HuH-7.5 (cell line): Measurements from ENCODE around the gene PTPN6.

ENCODE experiments used
- DNase-seq: peaks from one replicate; pipeline ENCODE4 v3.0.0; 2011; ENCODE audit warnings: low spot score

PTPN6 gene

DNA sequence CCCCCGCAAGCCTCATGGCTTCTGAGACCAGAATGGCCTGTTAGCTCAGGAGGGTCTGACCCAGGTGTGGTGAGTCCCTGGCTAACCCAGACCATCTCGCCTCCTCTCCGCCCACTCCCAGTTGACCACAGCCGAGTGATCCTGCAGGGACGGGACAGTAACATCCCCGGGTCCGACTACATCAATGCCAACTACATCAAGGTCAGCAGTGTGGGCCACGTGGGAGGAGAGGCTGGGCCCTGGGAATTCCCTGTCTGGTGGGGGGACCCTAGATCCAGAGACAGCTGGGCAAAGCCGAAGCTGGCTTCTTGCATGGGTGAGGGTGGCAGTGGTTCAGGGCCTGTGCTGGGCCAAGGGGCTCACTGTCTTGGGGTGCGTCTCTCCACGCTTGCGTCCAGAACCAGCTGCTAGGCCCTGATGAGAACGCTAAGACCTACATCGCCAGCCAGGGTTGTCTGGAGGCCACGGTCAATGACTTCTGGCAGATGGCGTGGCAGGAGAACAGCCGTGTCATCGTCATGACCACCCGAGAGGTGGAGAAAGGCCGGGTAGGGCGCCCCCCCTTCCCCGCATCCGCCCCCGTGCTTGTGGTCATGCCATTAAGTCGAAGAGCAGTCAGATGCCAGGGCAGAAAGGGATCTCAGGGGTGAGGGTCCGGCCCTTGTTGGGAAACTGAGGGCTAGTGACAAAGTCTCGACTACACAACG, 5.0 kb downstream of the PTPN6 start:
- DNase-seq = no peak

DNA sequence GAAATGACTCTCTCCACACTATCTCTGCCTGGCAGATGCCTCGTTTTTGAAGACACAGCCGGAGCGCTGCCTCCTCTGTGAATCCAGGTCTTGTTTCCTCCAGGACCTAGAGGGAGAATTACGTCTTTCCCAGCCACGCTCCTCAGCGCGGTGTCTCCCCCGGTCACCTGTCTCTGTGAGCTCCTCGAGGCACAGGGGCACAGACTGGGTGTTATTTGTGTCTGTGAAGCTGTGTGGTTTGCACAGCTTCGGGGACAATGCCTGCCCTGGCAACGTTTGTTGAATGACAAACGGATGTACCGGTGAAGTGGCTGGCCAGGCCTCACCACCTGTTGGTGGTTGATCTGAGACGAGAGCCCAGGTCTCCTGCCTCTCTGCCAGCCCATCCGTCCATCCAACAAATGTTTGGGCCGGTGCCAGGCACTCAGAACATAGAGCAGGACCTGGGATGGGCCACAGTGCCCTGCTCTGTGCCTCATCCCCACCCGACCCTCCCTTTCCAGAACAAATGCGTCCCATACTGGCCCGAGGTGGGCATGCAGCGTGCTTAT, 6.1 kb downstream of the PTPN6 start:
- DNase-seq = no peak

DNA sequence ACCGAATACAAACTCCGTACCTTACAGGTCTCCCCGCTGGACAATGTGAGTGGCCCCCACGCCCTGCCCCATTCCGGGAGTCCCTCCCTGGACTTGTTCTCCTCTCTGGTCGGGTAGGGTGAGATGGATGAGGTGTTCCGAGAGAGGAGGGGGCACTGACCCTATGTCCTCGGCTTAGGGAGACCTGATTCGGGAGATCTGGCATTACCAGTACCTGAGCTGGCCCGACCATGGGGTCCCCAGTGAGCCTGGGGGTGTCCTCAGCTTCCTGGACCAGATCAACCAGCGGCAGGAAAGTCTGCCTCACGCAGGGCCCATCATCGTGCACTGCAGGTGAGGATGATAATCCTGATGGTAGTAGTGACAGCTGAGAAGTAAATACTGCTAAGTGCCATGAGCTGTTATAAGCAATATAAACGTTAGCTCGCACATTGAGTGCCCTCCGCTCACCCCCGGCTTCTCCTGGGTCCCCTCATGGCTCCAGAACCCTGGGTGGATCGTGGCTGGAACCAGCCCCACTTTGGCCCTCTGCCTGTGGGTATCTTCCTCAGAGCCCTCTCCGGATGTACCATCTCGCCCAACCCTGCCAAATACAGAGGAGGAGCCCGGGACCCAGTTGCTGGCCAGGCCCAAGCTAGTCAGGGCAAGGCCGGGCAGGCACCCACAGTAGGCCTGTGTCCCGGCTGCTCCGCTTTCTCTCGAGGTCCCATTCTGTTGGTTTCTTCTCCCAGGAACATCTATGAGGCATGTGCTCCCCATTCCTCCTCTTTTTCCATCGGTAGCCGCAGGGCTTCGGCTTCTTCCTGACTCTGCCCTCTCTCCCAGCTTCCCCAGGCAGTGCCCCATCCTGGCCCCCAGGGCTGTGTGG, 6.8 kb downstream of the PTPN6 start:
- no peak for DNase-seq

DNA sequence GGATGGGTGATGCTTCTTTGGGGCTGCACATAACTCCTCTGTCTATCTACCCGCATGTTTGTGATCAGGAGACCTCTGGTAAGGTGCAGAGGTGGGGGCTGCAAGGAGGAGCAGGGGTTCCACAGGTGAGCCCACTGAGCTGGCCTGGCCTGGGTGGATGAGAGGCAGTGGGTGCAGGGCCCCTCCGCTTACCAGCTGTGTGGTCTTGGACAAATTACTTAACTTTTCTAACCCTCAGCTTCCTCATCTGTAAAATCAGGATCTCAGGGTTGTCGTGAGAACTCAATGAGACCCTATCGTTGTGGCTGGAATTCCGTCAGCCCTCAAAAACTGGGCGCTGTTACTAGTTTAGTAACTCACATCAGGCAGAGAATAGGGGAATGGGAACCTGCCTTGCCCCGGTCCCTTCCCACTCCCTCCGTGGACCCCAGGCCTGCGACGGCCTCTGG, 7.5 kb downstream of the PTPN6 start:
- no peak for DNase-seq

DNA sequence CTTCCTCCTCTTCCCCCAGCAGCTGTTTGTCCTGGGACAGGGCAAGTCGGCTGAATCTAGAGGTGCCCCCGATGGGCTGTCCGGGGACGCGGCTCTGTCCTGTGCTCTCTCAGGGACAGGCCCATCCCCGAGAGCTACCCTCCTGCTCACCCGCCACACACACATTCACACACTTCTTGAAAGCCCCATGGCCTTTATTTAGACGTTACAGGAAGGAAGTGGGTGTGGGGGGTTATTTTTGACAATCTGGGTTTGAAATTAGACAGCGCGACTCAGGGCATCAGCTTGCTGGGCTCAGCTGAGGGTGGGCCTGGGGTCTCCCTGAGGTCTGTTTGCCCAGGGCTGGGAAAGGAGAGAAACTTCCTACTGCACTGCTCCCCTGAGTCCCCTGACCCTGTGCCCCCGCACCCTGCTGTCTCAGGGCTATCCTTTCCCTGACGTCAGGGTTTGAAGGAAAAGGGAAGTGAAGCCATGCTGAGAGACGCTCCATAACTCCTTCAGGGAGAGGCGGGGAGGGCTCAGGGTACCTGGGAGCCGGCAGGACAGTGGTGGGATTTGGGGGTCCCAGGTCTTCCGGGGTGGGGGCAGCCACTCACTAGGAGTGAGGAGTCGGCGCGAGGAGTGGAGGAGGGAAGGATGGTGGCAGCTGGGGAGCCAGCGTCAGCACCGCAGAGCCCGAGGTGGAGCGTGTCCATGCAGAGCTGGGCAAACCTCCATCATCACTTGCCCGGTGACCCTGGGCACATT, 8.1 kb downstream of the PTPN6 start:
- no peak for DNase-seq

DNA sequence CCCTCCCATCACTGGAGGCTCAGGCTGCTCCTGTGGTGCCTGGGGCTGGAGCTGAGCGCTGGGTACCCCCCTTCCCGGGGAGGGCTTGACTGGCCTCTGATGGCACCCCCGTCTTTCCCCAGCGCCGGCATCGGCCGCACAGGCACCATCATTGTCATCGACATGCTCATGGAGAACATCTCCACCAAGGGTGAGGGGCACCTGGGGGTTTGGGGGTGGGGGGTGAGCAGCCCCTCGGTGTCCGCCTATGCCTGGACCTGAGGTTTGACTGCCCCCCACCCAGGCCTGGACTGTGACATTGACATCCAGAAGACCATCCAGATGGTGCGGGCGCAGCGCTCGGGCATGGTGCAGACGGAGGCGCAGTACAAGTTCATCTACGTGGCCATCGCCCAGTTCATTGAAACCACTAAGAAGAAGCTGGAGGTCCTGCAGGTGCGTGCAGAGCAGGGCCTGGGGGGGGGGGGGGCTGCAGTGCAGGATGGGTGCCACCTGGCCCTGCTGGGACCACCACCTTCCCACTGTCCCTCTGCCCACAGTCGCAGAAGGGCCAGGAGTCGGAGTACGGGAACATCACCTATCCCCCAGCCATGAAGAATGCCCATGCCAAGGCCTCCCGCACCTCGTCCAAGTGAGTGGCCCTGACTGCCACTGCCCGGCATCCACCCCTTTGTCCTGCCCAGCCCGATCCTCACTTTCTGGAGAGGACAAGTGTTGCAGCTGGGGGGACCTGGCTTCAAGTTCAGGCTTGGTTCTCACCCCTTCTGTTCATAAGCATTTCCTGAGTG, 8.8 kb downstream of the PTPN6 start:
- no peak for DNase-seq

DNA sequence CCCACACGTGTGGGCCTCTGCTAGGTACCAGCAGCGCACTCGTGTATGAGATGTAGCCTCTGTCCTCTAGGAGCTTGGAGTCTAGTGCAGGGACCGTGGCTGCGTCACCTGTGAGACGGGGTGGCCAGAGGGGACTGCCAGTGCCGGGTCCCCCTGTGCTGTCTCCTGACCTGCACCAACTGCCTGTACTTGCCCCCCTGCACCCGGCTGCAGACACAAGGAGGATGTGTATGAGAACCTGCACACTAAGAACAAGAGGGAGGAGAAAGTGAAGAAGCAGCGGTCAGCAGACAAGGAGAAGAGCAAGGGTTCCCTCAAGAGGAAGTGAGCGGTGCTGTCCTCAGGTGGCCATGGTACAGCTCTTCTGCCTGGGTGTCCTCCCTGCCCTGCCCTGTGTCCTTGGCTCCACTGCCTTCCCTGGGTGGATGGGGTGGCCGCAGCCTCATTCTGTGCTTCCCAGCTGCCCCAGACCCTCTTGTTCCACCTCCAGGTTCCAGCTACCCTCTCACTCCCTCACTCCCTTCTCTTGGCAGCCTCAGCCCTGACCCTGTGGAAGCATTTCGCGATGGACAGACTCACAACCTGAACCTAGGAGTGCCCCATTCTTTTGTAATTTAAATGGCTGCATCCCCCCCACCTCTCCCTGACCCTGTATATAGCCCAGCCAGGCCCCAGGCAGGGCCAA, 9.6 kb downstream of the PTPN6 start:
- no peak for DNase-seq

DNA sequence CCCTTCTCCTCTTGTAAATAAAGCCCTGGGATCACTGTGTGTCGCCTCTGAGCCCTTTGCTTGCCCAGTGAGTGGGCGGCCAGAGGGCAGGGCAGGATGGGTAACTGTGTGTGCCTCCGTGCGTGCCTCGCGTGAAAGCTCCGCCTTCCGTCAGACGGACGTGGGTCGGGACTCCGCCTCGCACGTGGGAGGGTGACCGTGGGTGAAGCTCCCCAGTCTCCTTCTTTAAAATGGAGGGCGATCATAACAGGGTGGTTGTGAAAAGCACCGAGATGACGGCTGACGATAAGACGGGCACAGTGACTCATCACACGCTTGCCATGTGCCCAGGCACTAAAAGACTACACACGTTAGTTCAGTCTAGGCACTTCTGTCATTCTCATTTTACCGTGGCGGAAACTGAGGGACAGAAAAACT, 10.1 kb downstream of the PTPN6 start:
- no peak for DNase-seq

DNA sequence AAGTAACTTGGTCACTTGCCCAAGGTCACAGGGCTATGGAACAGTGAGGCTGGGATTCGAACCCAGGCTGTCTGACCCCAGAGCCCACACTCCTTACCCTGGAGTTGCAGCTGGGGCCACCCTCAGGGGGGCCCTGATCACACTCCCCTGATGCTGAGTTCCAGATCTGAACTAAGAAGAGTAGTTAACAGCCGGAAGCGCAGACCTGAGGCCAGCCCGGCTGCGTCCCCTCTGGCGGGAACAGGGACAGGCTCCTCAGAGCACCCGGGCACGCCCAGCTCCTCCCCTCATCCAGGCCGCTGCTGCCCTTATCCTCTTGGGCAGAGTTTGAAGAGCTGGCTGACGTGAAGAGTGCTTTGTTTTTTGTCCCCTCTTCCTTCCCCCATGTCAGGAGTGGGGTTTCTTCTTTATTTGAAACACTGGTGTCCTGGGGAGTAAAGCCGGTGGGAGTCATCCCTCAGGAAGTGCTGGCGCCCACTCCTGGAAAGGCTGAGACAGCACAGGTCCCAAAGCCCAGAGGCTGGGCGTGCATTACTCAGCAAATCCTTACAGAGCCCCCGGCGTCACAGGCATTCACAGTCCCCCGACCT, 10.6 kb downstream of the PTPN6 start:
- peak; percentile 85 for DNase-seq

DNA sequence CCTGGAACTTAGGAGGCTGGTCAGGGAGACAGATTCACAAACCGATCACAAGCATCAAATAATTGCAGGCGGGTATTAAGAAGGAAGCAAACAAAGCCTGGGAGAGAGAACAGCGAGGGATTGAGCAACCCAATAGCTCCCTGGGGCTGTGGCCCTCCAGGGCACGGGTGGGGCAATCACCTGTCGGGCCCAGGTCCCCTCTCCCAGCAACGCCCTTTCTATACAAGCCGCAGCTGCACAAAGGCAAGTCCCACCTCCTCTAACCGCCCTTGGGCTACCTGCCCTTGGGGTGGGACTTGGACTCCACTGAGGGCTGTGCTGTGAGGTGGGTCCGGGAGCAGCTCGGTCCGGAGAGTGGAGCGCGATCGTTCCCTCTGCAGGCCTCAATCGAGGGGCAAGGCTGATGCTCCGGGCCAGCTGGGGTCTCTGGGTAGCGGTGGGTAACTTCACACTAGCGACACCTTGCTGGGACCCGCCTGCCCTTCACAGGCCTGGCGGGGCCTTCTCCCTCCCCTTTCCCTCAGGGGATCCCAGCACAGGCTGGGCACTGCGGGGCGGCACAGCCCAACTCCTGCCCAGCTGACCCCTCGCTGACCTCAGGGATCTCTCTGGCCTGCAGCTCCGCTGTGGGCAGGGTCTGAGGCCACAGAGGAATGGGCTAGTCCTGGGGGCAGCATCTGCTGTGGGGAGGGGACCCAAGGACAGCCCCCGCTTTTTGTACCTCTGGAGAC, 11.3 kb downstream of the PTPN6 start:
- no peak for DNase-seq

DNA sequence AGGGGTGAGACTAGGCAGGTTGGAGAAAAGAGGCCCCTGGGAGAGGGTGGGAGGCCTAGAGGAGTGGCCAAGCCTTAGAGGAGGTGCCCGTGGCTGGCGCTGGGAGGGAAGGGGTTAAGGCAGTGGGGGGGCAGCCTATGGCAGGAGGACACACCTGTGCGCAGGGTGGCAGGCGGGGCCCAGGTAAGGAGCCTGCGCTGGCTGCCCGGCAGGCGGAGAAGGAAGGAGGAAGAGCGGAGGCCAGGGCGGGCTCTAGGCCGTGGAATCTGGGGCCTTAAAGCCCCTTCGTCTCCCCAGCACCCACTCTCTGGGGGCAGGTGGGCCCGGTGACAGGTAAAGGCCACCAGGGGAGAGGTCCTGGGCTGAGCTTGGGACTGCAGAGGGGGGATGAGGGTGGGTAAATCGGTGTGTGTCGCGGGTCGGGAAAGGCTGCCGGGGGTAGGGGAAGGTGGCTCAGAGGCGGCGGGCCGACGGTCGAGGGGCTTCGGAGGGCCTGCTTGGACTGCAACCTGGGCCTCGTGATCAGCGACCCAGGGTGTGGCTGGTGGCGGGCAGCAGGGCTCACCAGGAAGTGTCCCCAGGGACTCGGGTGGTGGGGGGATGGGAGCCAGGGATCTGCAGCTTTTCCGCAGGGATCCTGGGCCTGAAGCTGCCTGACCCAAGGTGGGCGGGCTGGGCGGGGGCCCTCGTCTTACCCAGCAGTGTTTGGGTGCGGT, 12.0 kb downstream of the PTPN6 start:
- no peak for DNase-seq

DNA sequence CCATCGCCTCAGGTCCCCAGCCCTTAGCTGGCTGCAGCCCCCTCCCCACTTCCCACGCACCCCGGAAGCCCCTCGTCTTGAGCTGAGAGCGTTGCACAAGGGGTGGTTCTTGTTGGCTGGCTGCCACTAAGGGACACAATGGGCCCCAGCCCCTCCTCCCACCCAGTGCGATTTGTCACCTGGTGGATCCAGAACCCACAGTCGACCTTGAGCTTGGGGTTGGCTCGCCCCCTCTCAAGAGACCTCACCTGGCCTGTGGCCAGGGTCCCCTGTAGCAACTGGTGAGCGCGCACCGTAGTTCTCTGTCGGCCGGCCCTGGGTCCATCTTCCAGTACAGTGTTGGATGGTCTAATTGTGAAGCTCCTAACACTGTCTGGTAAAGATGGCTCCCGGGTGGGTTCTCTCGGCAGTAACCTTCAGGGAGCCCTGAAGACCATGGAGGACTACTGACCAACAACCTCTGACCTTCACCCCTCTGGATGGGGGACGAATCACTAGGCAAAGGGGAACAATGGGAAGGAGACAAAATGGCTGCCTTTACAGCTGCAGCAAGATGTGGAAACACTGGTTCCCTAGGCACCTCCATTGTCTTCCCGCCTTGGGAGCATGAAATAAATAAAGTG, 12.7 kb downstream of the PTPN6 start:
- DNase-seq = no peak

DNA sequence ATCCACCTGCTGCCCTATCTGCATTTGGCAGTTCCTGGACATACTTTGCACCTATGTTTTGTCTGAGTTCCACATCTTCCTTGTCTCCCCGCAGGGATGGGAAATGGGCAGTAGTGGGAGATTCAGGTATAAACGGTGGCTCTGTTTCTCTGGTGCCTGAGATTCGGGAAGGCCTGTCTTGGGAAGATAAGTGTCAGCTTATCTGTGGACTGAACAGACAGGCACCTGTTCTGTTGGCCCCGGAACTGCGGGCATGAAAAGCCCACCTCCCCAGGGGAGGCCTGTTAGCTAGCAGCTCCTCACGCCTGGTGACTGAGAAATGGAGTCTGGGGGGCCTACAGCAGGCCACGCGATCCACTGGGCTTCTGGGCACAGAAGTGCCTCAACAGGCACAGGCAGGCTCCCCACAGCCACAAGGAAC, 13.5 kb downstream of the PTPN6 start:
- no peak for DNase-seq

DNA sequence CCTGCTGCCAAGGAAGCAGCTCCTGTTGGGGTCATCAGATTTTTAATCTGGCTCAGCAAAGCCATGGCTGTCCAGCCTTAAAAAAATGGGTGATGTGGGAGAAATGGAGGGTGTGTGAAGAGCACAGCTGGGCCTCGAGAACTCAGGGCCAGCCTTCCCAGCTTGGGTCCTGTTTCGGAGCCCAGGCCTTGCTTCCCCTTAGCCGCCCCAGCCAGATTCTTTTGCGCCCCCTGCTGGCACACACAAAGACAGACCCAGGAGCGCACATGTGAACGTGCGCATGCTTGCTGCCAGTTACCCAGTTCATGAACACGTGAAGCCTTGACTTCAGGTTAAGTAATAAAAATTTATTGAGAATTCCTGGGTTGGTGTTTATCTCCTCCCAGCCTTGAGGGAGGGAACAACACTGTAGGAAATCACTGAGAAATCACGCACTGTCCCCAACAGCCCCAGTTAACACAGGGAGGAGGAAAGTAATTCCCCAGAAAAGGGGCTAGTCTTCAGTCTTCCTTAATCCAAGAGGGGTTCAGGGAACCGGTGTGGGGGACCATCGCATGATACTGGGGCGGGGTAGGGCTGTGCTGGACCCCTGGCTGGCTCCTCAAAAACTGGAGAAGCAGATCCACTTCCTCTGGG, 14.0 kb downstream of the PTPN6 start:
- peak; percentile 90 for DNase-seq

DNA sequence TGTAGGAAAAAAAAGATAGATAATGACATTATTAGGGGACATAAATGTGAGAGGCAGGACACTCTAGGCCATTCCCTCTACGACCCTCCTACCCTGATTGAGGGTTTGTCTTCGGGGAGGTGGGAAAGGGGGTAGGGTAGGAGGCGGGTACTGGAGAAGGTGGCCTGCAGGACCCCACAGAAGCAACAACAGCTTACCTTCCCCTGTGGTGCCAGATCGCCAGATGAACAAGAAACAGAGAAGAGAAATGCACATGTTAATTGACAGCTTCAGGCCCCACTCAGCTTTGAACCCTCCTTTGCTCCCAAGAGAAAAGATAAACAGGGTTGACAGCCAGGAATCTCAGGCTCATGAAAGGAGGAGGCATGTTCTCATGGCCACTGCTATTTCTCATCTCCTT, 14.6 kb downstream of the PTPN6 start:
- DNase-seq = no peak

DNA sequence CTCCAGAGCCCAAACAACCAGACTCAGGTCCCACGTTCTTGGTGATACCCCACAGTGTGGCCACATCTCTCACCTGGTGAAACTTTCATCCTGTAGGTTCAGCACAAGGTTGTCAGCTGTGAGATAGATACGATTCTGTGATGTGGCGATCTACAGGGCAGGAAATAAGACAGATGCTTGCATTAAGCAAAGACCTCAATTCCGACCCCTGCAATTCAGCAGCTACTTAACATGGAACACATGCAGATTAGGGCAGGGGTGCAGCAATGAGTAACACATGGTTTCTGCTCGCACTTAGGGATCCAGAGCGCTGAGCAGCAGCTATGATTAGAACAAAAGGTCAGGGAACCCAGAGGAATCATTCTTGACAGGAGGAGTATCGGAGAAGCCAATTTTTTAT, 15.2 kb downstream of the PTPN6 start:
- no peak for DNase-seq

DNA sequence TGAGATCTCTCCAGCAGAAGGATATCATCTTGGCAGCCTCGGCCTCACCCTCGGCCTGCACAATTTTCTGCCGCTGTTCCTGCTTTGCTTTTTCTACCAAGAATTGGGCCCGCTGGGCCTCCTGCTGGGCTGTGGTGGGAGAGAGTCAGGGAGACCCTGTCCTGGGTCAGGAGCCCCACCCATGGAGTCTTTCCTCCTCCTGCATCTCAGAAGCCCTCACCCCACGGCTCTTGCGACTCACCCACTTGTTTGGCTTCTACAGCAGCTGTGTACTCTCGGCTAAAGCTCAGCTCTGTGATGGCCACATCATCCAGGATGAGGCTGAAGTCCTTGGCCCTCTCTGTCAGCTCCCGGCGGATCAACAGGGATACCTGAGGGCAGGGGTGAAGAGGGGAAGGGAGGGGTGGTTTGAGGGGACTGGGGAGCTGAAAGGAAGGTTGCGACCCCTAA, 16.5 kb downstream of the PTPN6 start:
- no peak for DNase-seq

DNA sequence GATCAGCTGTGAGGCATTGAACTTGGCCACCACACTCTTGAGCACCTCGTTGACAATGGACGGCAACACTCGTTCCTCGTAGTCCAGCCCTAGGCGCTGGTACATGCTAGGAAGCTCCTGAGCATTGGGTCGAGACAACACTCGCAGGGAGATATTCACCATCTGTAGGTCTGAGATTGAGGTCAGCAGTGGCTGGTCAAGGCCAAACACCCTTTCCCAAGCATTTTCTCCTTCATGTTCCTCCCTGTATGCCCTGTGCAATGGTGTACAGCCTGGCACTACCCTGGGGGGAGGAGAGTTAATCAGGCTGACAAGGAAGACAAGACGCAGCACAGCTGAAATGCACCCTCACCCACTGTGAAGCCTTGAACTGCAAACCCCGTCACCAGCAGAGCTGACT, 17.3 kb downstream of the PTPN6 start:
- no peak for DNase-seq
